ENCODE results near the gene ZNF594.
"Not testable (repeated sequence)": the region's sequence is repeated elsewhere in the genome, so short reads cannot be mapped to it uniquely, and the experiment has no call there.

Gene ZNF594

DNA sequence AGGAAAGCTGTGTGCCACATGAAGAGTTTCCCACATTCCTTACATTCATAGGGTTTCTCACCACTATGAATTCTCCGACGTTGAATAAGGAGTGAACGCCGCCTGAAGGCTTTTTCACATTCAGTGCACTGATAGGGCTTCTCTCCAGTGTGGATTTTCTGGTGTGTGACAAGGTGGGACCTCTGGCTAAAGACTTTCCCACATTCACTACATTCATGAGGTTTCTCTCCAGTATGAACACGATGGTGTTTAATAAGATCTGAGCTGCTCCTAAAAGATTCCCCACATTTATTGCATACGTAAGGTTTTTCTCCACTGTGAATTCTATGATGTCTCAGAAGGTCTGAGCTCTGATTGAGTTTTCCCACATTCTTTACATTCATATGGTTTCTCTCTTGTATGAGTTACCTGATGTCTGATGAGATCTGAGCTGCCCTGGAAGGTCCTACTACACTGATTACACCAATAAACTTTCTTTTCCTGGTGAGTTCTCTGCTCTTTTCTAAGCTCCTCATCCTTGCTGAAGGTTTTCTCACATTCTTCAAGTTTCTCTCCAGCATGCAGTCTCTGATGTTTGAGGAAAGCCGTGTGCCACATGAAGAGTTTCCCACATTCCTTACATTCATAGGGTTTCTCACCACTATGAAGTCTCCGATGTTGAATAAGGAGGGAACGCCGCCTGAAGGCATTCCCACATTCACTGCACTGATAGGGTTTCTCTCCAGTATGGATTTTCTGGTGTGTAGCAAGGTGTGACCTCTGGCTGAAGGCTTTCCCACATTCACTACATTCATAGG lies 10.0 kb downstream of the ZNF594 start:
- no peak for DNase-seq (ENCODE audit: extremely low read depth, low read depth)
- no peak overlapping the region for H3K4me3 ChIP-seq (replicated peaks; ENCODE audit: low read depth, low read length)
- TF ChIP-seq, protein P1, sequence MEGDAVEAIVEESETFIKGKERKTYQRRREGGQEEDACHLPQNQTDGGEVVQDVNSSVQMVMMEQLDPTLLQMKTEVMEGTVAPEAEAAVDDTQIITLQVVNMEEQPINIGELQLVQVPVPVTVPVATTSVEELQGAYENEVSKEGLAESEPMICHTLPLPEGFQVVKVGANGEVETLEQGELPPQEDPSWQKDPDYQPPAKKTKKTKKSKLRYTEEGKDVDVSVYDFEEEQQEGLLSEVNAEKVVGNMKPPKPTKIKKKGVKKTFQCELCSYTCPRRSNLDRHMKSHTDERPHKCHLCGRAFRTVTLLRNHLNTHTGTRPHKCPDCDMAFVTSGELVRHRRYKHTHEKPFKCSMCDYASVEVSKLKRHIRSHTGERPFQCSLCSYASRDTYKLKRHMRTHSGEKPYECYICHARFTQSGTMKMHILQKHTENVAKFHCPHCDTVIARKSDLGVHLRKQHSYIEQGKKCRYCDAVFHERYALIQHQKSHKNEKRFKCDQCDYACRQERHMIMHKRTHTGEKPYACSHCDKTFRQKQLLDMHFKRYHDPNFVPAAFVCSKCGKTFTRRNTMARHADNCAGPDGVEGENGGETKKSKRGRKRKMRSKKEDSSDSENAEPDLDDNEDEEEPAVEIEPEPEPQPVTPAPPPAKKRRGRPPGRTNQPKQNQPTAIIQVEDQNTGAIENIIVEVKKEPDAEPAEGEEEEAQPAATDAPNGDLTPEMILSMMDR (IDR thresholded peaks at IDR 0.05; ENCODE audit: low read depth, low read length, missing control alignments) = no peak

DNA sequence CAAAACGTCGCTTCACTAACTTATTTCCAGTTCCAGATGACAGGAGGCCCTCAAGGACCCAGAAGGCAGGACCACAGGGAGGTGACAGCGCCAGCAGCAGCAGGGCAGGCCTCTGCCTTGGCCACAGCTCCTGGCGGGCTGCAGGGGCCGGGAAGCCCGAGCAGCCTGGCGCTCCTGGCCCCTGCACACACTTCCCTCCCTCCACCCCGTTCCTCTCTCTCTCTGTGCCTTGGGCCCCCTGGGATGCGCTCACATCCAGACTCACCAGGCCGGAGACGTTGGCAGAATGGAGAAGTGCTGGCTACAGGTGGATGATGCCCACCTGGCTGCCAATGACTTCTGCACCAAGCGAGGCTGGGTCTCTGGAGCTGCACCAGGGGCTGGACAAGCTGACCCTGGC lies 12.7 kb downstream of the ZNF594 start:
- no peak overlapping the region for H3K4me3 ChIP-seq (replicated peaks; ENCODE audit: low read depth, low read length)
- TF ChIP-seq, protein P1 (IDR thresholded peaks at IDR 0.05; ENCODE audit: low read depth, low read length, missing control alignments) = no peak
- DNase-seq (ENCODE audit: extremely low read depth, low read depth) = no peak

DNA sequence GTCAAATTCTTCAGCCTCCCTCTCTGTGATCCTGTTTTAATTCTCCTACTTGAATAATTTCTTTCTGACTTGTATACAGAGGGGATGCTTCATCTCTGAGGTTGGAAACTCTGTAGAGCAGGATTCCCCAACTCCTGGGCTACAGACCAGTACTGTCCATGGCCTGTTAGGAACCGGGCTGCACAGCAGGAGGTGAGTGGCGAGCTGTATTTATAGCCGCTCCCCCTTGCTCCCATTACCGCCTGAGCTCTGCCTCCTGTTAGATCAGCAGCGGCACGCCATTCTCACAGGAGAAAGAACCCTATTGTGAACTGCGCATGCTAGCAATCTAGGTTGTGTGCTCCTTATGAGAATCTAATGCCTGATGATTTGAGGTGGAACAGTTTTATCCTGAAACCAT lies 16.6 kb downstream of the ZNF594 start:
- not testable (repeated sequence) for DNase-seq (ENCODE audit: extremely low read depth, low read depth); H3K4me3 ChIP-seq (replicated peaks; ENCODE audit: low read depth, low read length)

DNA sequence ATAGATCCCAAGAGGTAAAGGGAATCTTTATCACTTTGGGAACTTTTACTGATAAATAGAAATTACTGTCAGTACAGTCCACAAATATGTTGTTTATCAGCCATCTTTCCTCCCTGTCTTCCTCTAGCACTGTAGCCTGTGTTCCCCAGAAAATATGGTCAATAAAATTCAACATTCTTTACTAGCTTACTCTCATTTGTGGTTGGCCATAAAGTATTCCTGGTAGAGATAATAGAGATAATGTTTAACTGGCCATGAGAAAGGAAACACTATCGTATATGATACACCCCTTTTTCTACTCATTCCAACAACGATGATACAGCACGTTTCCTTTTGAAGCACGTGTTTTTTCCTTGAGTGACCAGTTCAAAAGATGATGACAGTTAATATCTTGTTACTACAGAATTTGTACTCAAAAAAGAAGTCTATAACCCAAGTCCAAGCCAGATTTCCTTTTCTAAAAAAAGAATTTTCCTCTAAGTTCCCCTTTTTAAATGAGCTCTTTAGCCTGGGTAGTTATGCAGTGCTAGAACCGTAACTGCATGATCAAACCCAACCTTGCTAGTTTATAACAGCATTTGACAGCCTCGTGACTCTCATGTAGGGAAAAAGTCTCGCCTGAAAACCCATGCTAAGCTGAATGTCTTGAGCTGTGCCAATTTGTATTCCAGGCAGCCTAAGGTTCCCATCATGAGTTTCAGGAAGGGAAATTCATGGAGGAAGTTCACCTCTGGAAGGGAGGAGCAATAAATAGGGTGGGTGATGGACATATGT lies 25.7 kb downstream of the ZNF594 start:
- not testable (repeated sequence) for H3K4me3 ChIP-seq (replicated peaks; ENCODE audit: low read depth, low read length); DNase-seq (ENCODE audit: extremely low read depth, low read depth)

DNA sequence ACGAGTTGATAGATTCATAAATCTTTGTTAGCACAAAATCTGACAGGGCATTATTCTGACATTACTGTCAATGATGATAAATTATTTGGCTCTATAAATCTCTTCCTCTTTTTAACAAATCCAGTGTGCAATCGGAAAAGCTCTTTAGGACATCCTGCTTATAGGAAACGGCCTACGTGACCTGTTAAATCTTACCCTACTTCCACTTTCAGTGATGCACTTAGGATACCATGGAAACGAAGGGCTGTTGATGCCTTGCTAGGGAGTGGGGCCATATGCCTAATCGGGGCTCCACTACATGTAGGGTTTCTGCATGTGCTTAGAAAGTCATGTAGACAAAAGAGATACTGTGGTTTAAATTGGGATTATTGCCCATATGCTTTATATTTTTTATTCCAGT lies 27.2 kb downstream of the ZNF594 start:
- H3K4me3 ChIP-seq (replicated peaks; ENCODE audit: low read depth, low read length) = no peak overlapping the region
- DNase-seq (ENCODE audit: extremely low read depth, low read depth) = no peak
- TF ChIP-seq, protein P1 (IDR thresholded peaks at IDR 0.05; ENCODE audit: low read depth, low read length, missing control alignments) = no peak

DNA sequence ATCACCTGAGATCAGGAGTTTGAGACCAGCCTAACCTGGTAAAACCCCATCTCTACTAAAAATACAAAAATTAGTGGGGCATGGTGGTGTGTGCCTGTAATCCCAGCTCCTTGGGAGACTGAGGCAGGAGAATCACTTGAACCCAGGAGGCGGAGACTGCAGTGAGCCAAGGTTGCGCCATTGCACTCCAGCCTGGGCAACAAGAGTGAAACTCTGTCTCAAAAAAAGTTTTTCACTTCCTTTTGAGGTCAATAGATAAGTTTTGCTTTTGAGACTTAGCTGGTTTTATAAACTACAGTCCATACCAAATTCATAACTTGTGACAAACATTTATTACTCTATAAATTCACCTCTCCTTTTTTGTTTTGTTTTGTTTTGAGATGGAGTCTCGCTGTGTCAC lies 29.9 kb downstream of the ZNF594 start:
- H3K4me3 ChIP-seq (replicated peaks; ENCODE audit: low read depth, low read length); DNase-seq (ENCODE audit: extremely low read depth, low read depth): not testable (repeated sequence)

DNA sequence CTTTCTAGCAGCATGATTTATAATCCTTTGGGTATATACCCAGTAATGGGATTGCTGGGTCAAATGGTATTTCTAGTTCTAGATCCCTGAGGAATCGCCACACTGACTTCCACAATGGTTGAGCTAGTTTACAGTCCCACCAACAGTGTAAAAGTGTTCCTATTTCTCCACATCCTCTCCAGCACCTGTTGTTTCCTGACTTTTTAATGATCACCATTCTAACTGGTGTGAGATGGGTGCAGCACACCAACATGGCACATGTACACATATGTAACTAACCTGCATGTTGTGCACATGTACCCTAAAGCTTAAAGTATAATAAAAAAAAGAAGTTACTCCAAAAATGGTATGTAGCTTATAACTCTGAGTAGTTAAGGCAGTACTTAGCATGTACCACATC lies 31.0 kb downstream of the ZNF594 start:
- not testable (repeated sequence) for DNase-seq (ENCODE audit: extremely low read depth, low read depth); H3K4me3 ChIP-seq (replicated peaks; ENCODE audit: low read depth, low read length)

DNA sequence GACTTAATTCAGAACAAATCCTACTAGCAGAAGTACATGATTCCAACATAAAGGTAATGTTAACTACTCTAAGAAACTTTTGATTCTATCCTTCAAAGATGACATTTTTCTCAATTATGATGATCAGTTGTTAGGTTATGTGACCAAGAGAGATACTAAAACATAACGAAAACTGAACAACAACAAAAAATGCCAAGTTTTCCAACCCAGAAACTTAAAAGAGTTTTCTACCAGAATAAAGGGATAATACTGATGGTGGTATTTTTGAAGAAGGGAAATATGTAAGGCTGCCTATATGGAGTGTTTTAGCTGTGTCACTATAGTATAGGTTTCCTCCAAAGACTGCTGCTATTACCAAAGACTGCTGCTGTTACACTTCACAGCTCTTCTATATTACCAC lies 45.5 kb downstream of the ZNF594 start:
- H3K4me3 ChIP-seq (replicated peaks; ENCODE audit: low read depth, low read length); DNase-seq (ENCODE audit: extremely low read depth, low read depth): not testable (repeated sequence)

DNA sequence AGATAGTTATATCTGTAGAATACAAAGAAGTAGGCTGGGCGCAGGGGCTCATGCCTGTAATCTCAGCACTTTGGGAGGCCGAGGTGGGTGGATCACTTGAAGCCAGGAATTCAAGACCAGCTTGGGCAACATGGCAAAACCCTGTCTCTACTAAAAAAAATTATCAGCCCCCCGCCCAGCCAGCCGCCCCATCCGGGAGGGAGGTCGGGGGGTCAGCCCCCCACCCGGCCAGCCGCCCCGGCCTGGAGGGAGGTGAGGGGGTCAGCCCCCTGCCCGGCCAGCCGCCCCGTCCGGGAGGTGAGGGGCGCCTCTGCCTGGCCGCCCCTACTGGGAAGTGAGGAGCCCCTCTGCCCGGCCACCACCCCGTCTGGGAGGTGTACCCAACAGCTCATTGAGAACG lies 48.8 kb downstream of the ZNF594 start:
- DNase-seq (ENCODE audit: extremely low read depth, low read depth) = not testable (repeated sequence)

DNA sequence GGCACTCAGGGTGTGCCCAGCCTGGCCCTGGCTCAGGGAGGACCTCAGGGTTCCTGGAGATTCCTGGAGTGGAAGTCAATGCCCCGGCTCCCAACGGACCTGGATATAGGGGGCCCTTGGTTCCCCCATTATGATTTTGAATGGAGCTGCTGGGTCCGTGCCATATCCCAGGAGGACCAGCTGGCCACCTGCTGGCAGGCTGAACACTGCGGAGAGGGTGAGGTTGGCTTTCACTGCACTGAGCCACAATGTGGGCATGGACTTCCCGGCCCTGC lies 52.3 kb downstream of the ZNF594 start:
- DNase-seq (ENCODE audit: extremely low read depth, low read depth) = no peak
- no peak overlapping the region for H3K4me3 ChIP-seq (replicated peaks; ENCODE audit: low read depth, low read length)
- TF ChIP-seq, protein P1 (IDR thresholded peaks at IDR 0.05; ENCODE audit: low read depth, low read length, missing control alignments) = no peak

More for the DNA sequence above, 48.8 kb downstream of the ZNF594 start:
- H3K4me3 ChIP-seq (replicated peaks; ENCODE audit: low read depth, low read length) = not testable (repeated sequence)

Measured in HFF-Myc (cell line).